Panc1 (cell line): ENCODE results near the gene MRPS5. TPM values are rescaled to one million over a fixed set of nuclear protein-coding genes. Genes with fewer than 3 reads are reported as not detected.

ENCODE experiments used
- ATAC-seq: fragments of 200-7000 bp; cut with Tn5 transposase; 2 replicates; pipeline ENCODE4 v1.9.1; 2020; ENCODE audit warnings: mild to moderate bottlenecking, moderate library complexity
- BruUV-seq: library from RNA; stranded (reverse); fragments of 400-500 nt; replicated peaks from 2 replicates; lab custom pipeline; 2021; lab: Mats Ljungman, UMichigan
- CTCF ChIA-PET: fragments of 300-600 bp; sonication (Branson Sonifier 250); formaldehyde crosslinking; loops from one replicate; lab custom pipeline; 2022; ENCODE audit warnings: antibody characterized with exemption; lab: Charles Lee
- POLR2A ChIA-PET: fragments of 300-600 bp; sonication (Branson Sonifier 250); formaldehyde crosslinking; loops from one replicate; lab custom pipeline; 2022; ENCODE audit warnings: antibody characterized with exemption; lab: Charles Lee
- DNase-seq: peaks from one replicate; pipeline ENCODE4 v3.0.0-alpha.2; 2010; ENCODE audit warnings: low read depth, low spot score
- H3K27ac ChIP-seq: 2 replicates; pipeline ENCODE4 v1.5.1; 2011; ENCODE audit warnings: mild to moderate bottlenecking, low read length, inconsistent platforms
- H3K27me3 ChIP-seq: fragments of 200-500 bp; sonication (Bioruptor generic); 2 replicates; pipeline ENCODE4 v1.6.0; 2014; ENCODE audit warnings: low read length, inconsistent platforms; ENCODE audit not compliant: control insufficient read depth, insufficient read depth
- H3K36me3 ChIP-seq: fragments of 200-500 bp; sonication (Bioruptor generic); 2 replicates; pipeline ENCODE4 v1.5.1; 2014; ENCODE audit warnings: inconsistent platforms, mild to moderate bottlenecking, low read length, moderate library complexity; ENCODE audit not compliant: control insufficient read depth, insufficient read depth
- H3K4me1 ChIP-seq: 2 replicates; pipeline ENCODE4 v1.5.1; 2011; ENCODE audit warnings: inconsistent platforms, mild to moderate bottlenecking, low read length, moderate library complexity; ENCODE audit not compliant: control insufficient read depth, insufficient read depth
- H3K4me3 ChIP-seq, 2 experiments: 2 replicates each; pipeline ENCODE4 v1.5.1; 2011 to 2012; ENCODE audit warnings: low read depth in 2 of 2, low read length in 2 of 2, mild to moderate bottlenecking in 2 of 2, inconsistent platforms in 1 of 2, moderate library complexity in 1 of 2
- H3K9me3 ChIP-seq: fragments of 200-500 bp; sonication (Bioruptor generic); 2 replicates; pipeline ENCODE4 v1.5.1; 2014; ENCODE audit warnings: low read depth, mild to moderate bottlenecking, inconsistent platforms, low read length, moderate library complexity; ENCODE audit not compliant: control insufficient read depth, insufficient read depth
- POLR2AphosphoS5 ChIP-seq: IDR thresholded peaks from 2 replicates; pipeline ENCODE4 v1.6.1; 2012; ENCODE audit warnings: mild to moderate bottlenecking, low read depth, low read length, moderate library complexity
- SIN3A ChIP-seq: IDR thresholded peaks from 2 replicates; pipeline ENCODE4 v1.6.1; 2012; ENCODE audit warnings: low read depth, mild to moderate bottlenecking, low read length, moderate library complexity, borderline replicate concordance; ENCODE audit not compliant: insufficient read depth
- TCF7L2 ChIP-seq: IDR thresholded peaks from 2 replicates; pipeline ENCODE4 v1.6.1; 2011; ENCODE audit warnings: mild to moderate bottlenecking, low read depth, low read length, inconsistent platforms
- in situ Hi-C: cut with HindIII; loops from 2 replicates; pipeline ENCODE4 v1.10.0; 2016; ENCODE audit warnings: low sequenced_read_pairs, low pct_unique_long_range_greater_than_20kb
- intact Hi-C: fragments of 100-400 bp; cut with micrococcal nuclease; formaldehyde crosslinking; loops from one replicate; pipeline ENCODE4 v1.10.0; 2022; ENCODE audit not compliant: unreplicated experiment
- total RNA-seq: library from RNA; stranded (reverse); gene quantifications from one replicate; pipeline ENCODE4 v1.2.1, GENCODE V29; 2021; ENCODE audit not compliant: unreplicated experiment
- TF ChIP-seq, protein P1 (sequence below): fragments of 450-650 bp; IDR thresholded peaks from 2 replicates; pipeline ENCODE4 v1.5.1; 2017; ENCODE audit warnings: mild to moderate bottlenecking
- TF ChIP-seq, protein P2 (sequence below), 2 experiments: IDR thresholded peaks; 2 replicates each; pipeline ENCODE4 v1.6.1; 2011 to 2012; ENCODE audit warnings: low read depth in 2 of 2, control low read depth in 1 of 2, low read length in 1 of 2, mild to moderate bottlenecking in 1 of 2, moderate library complexity in 1 of 2; ENCODE audit not compliant: insufficient read depth in 1 of 2

The MRPS5 gene
- total RNA-seq, 1 experiment from 2014 or later: 95.8 TPM

DNA sequence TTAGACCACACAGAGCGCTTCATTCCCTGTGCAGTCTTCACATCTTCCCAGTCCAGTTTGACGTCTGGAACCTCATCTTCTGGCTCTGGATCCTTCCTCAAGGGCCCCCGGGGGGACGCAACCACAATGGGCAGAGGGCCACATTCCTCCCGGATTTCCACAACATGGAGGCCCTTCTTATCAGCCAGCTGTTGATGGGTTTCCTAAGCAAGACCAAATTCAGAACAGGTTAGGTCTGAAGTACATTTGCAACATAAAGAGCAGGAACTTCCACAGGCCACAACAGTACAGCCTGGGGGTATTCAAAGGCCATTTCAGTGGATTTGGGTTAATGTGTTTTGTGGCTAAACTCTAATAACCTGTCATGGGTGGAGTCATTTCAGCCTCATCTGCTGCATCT is 34.2 kb downstream of the MRPS5 start:
- H3K9me3 ChIP-seq: no peaks in the 10 kb centered on the region
- peaks cover 12% of the 10 kb centered on the region for H3K36me3 ChIP-seq
- DNase-seq: no peak
- no TSS peak for BruUV-seq
- no peaks in the 10 kb centered on the region for H3K4me1 ChIP-seq
- ChIA-PET POLR2A (interaction anchor here (0.6 kb wide), 1 partner anchor 77 kb away, joined by 3 read pairs; no protein-coding TSS in a partner anchor), CTCF (no interaction called here)
- in situ Hi-C loops: no loop called here
- no peak overlapping the region for H3K4me3 ChIP-seq
- H3K27me3 ChIP-seq: no peaks in the 10 kb centered on the region
- TF ChIP-seq SIN3A (no peak), TCF7L2 (no peak), POLR2AphosphoS5 (no peak)
- TF ChIP-seq, protein P1, sequence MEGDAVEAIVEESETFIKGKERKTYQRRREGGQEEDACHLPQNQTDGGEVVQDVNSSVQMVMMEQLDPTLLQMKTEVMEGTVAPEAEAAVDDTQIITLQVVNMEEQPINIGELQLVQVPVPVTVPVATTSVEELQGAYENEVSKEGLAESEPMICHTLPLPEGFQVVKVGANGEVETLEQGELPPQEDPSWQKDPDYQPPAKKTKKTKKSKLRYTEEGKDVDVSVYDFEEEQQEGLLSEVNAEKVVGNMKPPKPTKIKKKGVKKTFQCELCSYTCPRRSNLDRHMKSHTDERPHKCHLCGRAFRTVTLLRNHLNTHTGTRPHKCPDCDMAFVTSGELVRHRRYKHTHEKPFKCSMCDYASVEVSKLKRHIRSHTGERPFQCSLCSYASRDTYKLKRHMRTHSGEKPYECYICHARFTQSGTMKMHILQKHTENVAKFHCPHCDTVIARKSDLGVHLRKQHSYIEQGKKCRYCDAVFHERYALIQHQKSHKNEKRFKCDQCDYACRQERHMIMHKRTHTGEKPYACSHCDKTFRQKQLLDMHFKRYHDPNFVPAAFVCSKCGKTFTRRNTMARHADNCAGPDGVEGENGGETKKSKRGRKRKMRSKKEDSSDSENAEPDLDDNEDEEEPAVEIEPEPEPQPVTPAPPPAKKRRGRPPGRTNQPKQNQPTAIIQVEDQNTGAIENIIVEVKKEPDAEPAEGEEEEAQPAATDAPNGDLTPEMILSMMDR: no peak
- TF ChIP-seq, protein P2, sequence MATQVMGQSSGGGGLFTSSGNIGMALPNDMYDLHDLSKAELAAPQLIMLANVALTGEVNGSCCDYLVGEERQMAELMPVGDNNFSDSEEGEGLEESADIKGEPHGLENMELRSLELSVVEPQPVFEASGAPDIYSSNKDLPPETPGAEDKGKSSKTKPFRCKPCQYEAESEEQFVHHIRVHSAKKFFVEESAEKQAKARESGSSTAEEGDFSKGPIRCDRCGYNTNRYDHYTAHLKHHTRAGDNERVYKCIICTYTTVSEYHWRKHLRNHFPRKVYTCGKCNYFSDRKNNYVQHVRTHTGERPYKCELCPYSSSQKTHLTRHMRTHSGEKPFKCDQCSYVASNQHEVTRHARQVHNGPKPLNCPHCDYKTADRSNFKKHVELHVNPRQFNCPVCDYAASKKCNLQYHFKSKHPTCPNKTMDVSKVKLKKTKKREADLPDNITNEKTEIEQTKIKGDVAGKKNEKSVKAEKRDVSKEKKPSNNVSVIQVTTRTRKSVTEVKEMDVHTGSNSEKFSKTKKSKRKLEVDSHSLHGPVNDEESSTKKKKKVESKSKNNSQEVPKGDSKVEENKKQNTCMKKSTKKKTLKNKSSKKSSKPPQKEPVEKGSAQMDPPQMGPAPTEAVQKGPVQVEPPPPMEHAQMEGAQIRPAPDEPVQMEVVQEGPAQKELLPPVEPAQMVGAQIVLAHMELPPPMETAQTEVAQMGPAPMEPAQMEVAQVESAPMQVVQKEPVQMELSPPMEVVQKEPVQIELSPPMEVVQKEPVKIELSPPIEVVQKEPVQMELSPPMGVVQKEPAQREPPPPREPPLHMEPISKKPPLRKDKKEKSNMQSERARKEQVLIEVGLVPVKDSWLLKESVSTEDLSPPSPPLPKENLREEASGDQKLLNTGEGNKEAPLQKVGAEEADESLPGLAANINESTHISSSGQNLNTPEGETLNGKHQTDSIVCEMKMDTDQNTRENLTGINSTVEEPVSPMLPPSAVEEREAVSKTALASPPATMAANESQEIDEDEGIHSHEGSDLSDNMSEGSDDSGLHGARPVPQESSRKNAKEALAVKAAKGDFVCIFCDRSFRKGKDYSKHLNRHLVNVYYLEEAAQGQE (IDR thresholded peaks at IDR 0.05; ENCODE audit: insufficient read depth in 1 of 2, low read depth in 2 of 2, low read length in 1 of 2): no peak
- ATAC-seq: no peak
- intact Hi-C loops: no loop called here
- H3K27ac ChIP-seq: no peak overlapping the region

DNA sequence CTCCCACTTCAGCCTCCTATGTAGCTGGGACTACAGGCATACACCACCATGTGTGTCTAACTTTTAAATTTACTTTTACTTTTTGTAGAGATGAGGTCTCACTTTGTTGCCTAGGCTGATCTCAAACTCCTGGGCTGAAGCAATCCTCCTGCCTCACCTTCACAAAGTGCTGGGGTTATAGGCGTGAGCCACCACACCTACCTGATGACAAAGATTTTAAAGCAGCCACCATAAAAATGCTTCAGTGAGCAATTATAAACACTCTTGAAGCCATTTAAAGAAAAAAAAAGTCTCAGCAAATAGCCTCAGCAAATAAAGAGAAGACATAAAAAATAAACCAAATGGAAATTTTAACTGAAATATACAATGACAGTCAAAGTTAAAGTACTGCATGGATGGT is 35.6 kb downstream of the MRPS5 start:
- no peaks in the 10 kb centered on the region for H3K27me3 ChIP-seq
- in situ Hi-C loops: no loop called here
- no peak for ATAC-seq
- BruUV-seq: no TSS peak
- DNase-seq: no peak
- peaks cover 9% of the 10 kb centered on the region for H3K36me3 ChIP-seq
- H3K9me3 ChIP-seq: no peaks in the 10 kb centered on the region
- H3K27ac ChIP-seq: no peak overlapping the region
- CTCF ChIA-PET: no interaction called here
- TF ChIP-seq, protein P2 (IDR thresholded peaks at IDR 0.05; ENCODE audit: insufficient read depth in 1 of 2, low read depth in 2 of 2, low read length in 1 of 2): no peak
- TF ChIP-seq TCF7L2 (no peak), POLR2AphosphoS5 (no peak), SIN3A (no peak)
- TF ChIP-seq, protein P1: no peak
- H3K4me1 ChIP-seq: no peaks in the 10 kb centered on the region
- POLR2A ChIA-PET: no interaction called here
- intact Hi-C loops: no loop called here
- H3K4me3 ChIP-seq: no peak overlapping the region
